Measurements from ENCODE around the gene BDNF. TPM values are rescaled to one million over a fixed set of nuclear protein-coding genes. Genes with fewer than 3 reads are reported as not detected.
A peak's percentile ranks its signal among the peaks of the same experiment; 100 is the strongest.

BDNF gene
- total and polyA plus RNA-seq, 2 of the 8 experiments (the other 6 are each of a cell fraction or from before 2014, with no cell fraction given), result 2.4 to 5.4 TPM

- Histone ChIP-seq H2BK20ac (ENCODE audit: low read length) (no peak overlapping the region), H3K56ac (replicated peaks; ENCODE audit: insufficient read length, low read depth, low read length) (peak overlapping the region; percentile 88), H4K8ac (ENCODE audit: extremely low read depth, insufficient read depth, low read length) (peak overlapping the region; percentile 92; the same call in 1 of the 2 replicates), H3K9ac (replicated peaks in 1 of 4; ENCODE audit: extremely low read depth in 1 of 4, low read depth in 3 of 4, low read length in 3 of 4) (peak overlapping the region; percentile 79 to 88 (median 84)), H2BK5ac (ENCODE audit: low read depth, low read length) (peak overlapping the region; percentile 3), H3K36me3 (ENCODE audit: control insufficient read depth in 2 of 4, insufficient read depth in 4 of 4, low read length in 3 of 4) (no peaks in the 10 kb centered on the region), H3K79me1 (ENCODE audit: low read depth, low read length) (no peaks in the 10 kb centered on the region), H3K23me2 (ENCODE audit: low read depth, low read length) (peaks cover 37% of the 10 kb centered on the region), H4K20me1 (replicated peaks in 1 of 2; ENCODE audit: control insufficient read depth in 1 of 2, insufficient read depth in 2 of 2, low read length in 2 of 2) (peaks cover 0 to 4% of the 10 kb centered on the region in 2 experiments), H3K79me2 (ENCODE audit: control insufficient read depth in 1 of 2, insufficient read depth in 2 of 2, low read length in 2 of 2) (no peaks in the 10 kb centered on the region), H2AK5ac (ENCODE audit: low read depth, low read length) (no peak overlapping the region), H3K14ac (ENCODE audit: insufficient read length) (no peak overlapping the region), H2BK120ac (replicated peaks; ENCODE audit: low read depth, low read length) (no peak overlapping the region), H3K27me3 (replicated peaks in 1 of 4; ENCODE audit: control insufficient read depth in 3 of 4, extremely low read depth in 1 of 4, insufficient read depth in 3 of 4, low read length in 3 of 4) (peaks cover 7 to 29% (median 25%) of the 10 kb centered on the region in 4 experiments), H2AFZ (ENCODE audit: low read length) (peak overlapping the region; percentile 98), H4K5ac (ENCODE audit: insufficient read length, low read depth, low read length) (peak overlapping the region; percentile 55), H3K18ac (ENCODE audit: extremely low read depth, low read length) (peak overlapping the region; percentile 76), H3K9me3 (ENCODE audit: insufficient read depth in 2 of 2, low read depth in 1 of 2, low read length in 1 of 2) (no peaks in the 10 kb centered on the region), H3K4me3 (ENCODE audit: extremely low read depth in 1 of 4, insufficient read depth in 2 of 4, low read depth in 3 of 4, low read length in 4 of 4) (peak overlapping the region; percentile 77 to 99 (median 80)), H2BK12ac (ENCODE audit: low read depth, low read length) (peak overlapping the region; percentile 18; the same call in 1 of the 2 replicates), H4K91ac (replicated peaks; ENCODE audit: insufficient read length, low read length) (no peak overlapping the region), H2BK15ac (ENCODE audit: low read length) (no peak overlapping the region), H3K23ac (ENCODE audit: insufficient read length) (no peak overlapping the region), H3K4ac (replicated peaks; ENCODE audit: insufficient read length, low read depth, low read length) (no peak overlapping the region), H3K4me1 (replicated peaks in 1 of 4; ENCODE audit: control insufficient read depth in 3 of 4, insufficient read depth in 4 of 4, low read length in 3 of 4) (peaks cover 5 to 15% (median 10%) of the 10 kb centered on the region in 4 experiments), H3K4me2 (ENCODE audit: insufficient read depth in 1 of 2, low read depth in 2 of 2, low read length in 2 of 2) (peak overlapping the region; percentile 93 to 94), H3K27ac (ENCODE audit: low read depth, low read length) (peak overlapping the region; percentile 93)
- POLR2A ChIA-PET (ENCODE audit: partially characterized antibody), result interaction anchor here (0.7 to 9.1 kb wide), 25 partner anchors 9 to 1143 kb away, joined by 3 to 191 read pairs (median 4); partner anchors contain the start of genes BDNF, KIF18A and METTL15
- no peak for FAIRE-seq
- CTCF ChIA-PET (ENCODE audit: partially characterized antibody), result interaction anchor here (0.7 to 11.2 kb wide), 10 partner anchors 9 to 1609 kb away, joined by 3 to 223 read pairs (median 4); partner anchors contain the start of gene BDNF
- DNase-seq (ENCODE audit: low read depth in 1 of 2, low spot score in 2 of 2), result peak in 1 of 2 experiments; percentile 79
- WGBS, 2 experiments (ENCODE audit: extremely low coverage in 1 of 2, insufficient coverage in 1 of 2, insufficient read length in 1 of 2, insufficient replicate concordance in 2 of 2, low coverage in 1 of 2, low lambda C conversion rate in 2 of 2, missing lambda C conversion rate in 1 of 2), result 1% methylated on average over 44 of the region's 52 CpGs; no CpG with 5 or more reads in 1 of the 2 experiments
These were observed 18.7 kb upstream of the BDNF start for GRCh38 chr11:27718863-27719545.
